HCT116 (cell line): ENCODE data around the gene LRRC3C. TPM values are rescaled to one million over a fixed set of nuclear protein-coding genes. Genes with fewer than 3 reads are reported as not detected.

Source experiments
- ATAC-seq: fragments of 200-7000 bp; cut with Tn5 transposase; 2 replicates; pipeline ENCODE4 v1.9.1; 2020; ENCODE audit warnings: mild to moderate bottlenecking, moderate library complexity
- BruUV-seq: library from RNA; stranded (reverse); fragments of 400-500 nt; replicated peaks from 2 replicates; lab custom pipeline; 2021; lab: Mats Ljungman, UMichigan
- CTCF ChIA-PET: fragments of 300-600 bp; sonication (Branson Sonifier 250); formaldehyde crosslinking; loops from one replicate; lab custom pipeline; 2021; ENCODE audit warnings: antibody characterized with exemption; lab: Charles Lee
- POLR2A ChIA-PET: fragments of 300-600, 350-600 bp; sonication (Branson Sonifier 250); formaldehyde crosslinking; loops from one replicate; lab custom pipeline; 2021; ENCODE audit warnings: antibody characterized with exemption; lab: Charles Lee
- RAD21 ChIA-PET, 2 experiments: fragments of 300-600 bp; sonication (Branson Sonifier 250); formaldehyde crosslinking; loops; one replicate each; lab custom pipeline; 2023; ENCODE audit warnings: low total read pairs in 2 of 2; ENCODE audit not compliant: uncharacterized antibody in 2 of 2, unreplicated experiment in 2 of 2, low non-redundant PET in 1 of 2; lab: Charles Lee
- DNase-seq: peaks from one replicate; pipeline ENCODE4 v3.0.0-alpha.2; 2010; ENCODE audit warnings: low read depth, low spot score
- H2AFZ ChIP-seq: fragments of 200-600 bp; shearing (Covaris generic), sonication (generic); 2 replicates; pipeline ENCODE4 v1.6.1; 2017; ENCODE audit warnings: low read depth, mixed run types, mixed read lengths, antibody characterized with exemption, low read length; ENCODE audit not compliant: poor library complexity, severe bottlenecking
- H3K27ac ChIP-seq: 2 replicates; pipeline ENCODE4 v1.5.1; 2012; ENCODE audit warnings: low read depth, low read length
- H3K27me3 ChIP-seq: fragments of 200-600 bp; sonication (generic); 2 replicates; pipeline ENCODE4 v1.6.1; 2016; ENCODE audit warnings: mixed run types, low read length, mixed read lengths; ENCODE audit not compliant: insufficient read depth
- H3K36me3 ChIP-seq, 2 experiments: fragments of 200-500 bp in 1 of 2; fragments of 200-600 bp in 1 of 2; sonication (Bioruptor generic) in 1 of 2; sonication (generic) in 1 of 2; 2 replicates each; pipeline versions ENCODE4 v1.5.1 to v1.6.1; 2014 to 2016; ENCODE audit warnings: low read length in 2 of 2, inconsistent platforms in 1 of 2, mixed read lengths in 1 of 2, mixed run types in 1 of 2; ENCODE audit not compliant: insufficient read depth in 2 of 2, control insufficient read depth in 1 of 2
- H3K4me1 ChIP-seq, 2 experiments: fragments of 200-600 bp in 1 of 2; sonication (generic) in 1 of 2; 2 replicates each; pipeline versions ENCODE4 v1.5.1 to v1.6.1; 2012 to 2017; ENCODE audit warnings: low read length in 2 of 2, inconsistent platforms in 1 of 2, mild to moderate bottlenecking in 1 of 2, mixed read lengths in 1 of 2, mixed run types in 1 of 2, moderate library complexity in 1 of 2; ENCODE audit not compliant: insufficient read depth in 2 of 2, control insufficient read depth in 1 of 2
- H3K4me2 ChIP-seq: fragments of 200-600 bp; sonication (generic); 2 replicates; pipeline ENCODE4 v1.6.1; 2017; ENCODE audit warnings: mixed run types, low read length, mixed read lengths
- H3K4me3 ChIP-seq, 2 experiments: fragments of 200-600 bp in 1 of 2; sonication (generic) in 1 of 2; replicated peaks in 1 of 2; 2 replicates each; pipeline ENCODE4 v1.5.1; 2011 to 2016; ENCODE audit warnings: low read length in 2 of 2, control low read depth in 1 of 2, low read depth in 1 of 2, mild to moderate bottlenecking in 1 of 2, mixed read lengths in 1 of 2, mixed run types in 1 of 2
- H3K79me2 ChIP-seq: fragments of 200-600 bp; sonication (generic); 2 replicates; pipeline ENCODE4 v1.6.1; 2017; ENCODE audit warnings: mild to moderate bottlenecking, mixed run types, low read length, moderate library complexity, mixed read lengths; ENCODE audit not compliant: insufficient read depth
- H3K9ac ChIP-seq: fragments of 200-600 bp; sonication (generic); 2 replicates; pipeline ENCODE4 v1.6.1; 2016; ENCODE audit warnings: low read length, mixed read lengths
- H3K9me2 ChIP-seq: fragments of 200-600 bp; sonication (generic), shearing (Covaris generic); 2 replicates; pipeline ENCODE4 v1.6.1; 2017; ENCODE audit warnings: mixed run types, mild to moderate bottlenecking, moderate library complexity; ENCODE audit not compliant: insufficient read depth
- H3K9me3 ChIP-seq, 2 experiments: fragments of 200-500 bp in 1 of 2; fragments of 200-600 bp in 1 of 2; sonication (Bioruptor generic) in 1 of 2; sonication (generic) in 1 of 2; 2 replicates each; pipeline ENCODE4 v1.6.1; 2014 to 2017; ENCODE audit warnings: low read length in 2 of 2, mixed read lengths in 2 of 2, inconsistent platforms in 1 of 2, low read depth in 1 of 2, mild to moderate bottlenecking in 1 of 2, mixed run types in 1 of 2, moderate library complexity in 1 of 2; ENCODE audit not compliant: control insufficient read depth in 1 of 2, insufficient read depth in 1 of 2
- H4K20me1 ChIP-seq: fragments of 200-600 bp; sonication (generic), shearing (Covaris generic); 2 replicates; pipeline ENCODE4 v1.6.1; 2017; ENCODE audit warnings: mixed run types, mild to moderate bottlenecking, moderate library complexity; ENCODE audit not compliant: insufficient read depth
- ATF3 ChIP-seq: IDR thresholded peaks from 2 replicates; pipeline ENCODE4 v1.6.1; 2012
- CTCF ChIP-seq, 3 experiments: fragments of 200-600 bp in 1 of 3; sonication (generic) in 1 of 3; IDR thresholded peaks in 2 of 3; conservative IDR thresholded peaks in 1 of 3; 2 replicates each; pipeline ENCODE4 v1.5.1; 2012 to 2017; ENCODE audit warnings: low read depth in 2 of 3, low read length in 2 of 3, antibody characterized with exemption in 1 of 3, borderline replicate concordance in 1 of 3, control low read depth in 1 of 3, mild to moderate bottlenecking in 1 of 3, mixed read lengths in 1 of 3, mixed run types in 1 of 3, moderate library complexity in 1 of 3; ENCODE audit not compliant: insufficient read depth in 1 of 3
- EZH2 ChIP-seq: fragments of 200-600 bp; sonication (generic); IDR thresholded peaks from 2 replicates; pipeline ENCODE4 v1.6.1; 2017; ENCODE audit warnings: antibody characterized with exemption, mixed run types
- FOSL1 ChIP-seq: IDR thresholded peaks from 2 replicates; pipeline ENCODE4 v1.6.1; 2012; ENCODE audit warnings: low read depth
- JUND ChIP-seq: IDR thresholded peaks from 2 replicates; pipeline ENCODE4 v1.6.1; 2012
- MAX ChIP-seq: IDR thresholded peaks from 2 replicates; pipeline ENCODE4 v1.6.1; 2012
- POLR2A ChIP-seq: IDR thresholded peaks from 2 replicates; pipeline ENCODE4 v1.7.0; 2011; ENCODE audit warnings: borderline replicate concordance; ENCODE audit not compliant: insufficient read depth, insufficient read length; ENCODE audit errors: extremely low read depth
- RAD21 ChIP-seq: IDR thresholded peaks from 2 replicates; pipeline ENCODE4 v1.6.1; 2012; ENCODE audit warnings: low read depth, mild to moderate bottlenecking
- REST ChIP-seq: IDR thresholded peaks from 2 replicates; pipeline ENCODE4 v1.6.1; 2012; ENCODE audit warnings: low read depth
- SRF ChIP-seq: IDR thresholded peaks from 2 replicates; pipeline ENCODE4 v1.6.1; 2012; ENCODE audit warnings: low read depth
- YY1 ChIP-seq: IDR thresholded peaks from 2 replicates; pipeline ENCODE4 v1.6.1; 2011; ENCODE audit warnings: low read length, low read depth, moderate library complexity, mild to moderate bottlenecking; ENCODE audit not compliant: insufficient replicate concordance; ENCODE audit errors: extremely low read depth
- intact Hi-C: fragments of 100-400 bp; cut with micrococcal nuclease; formaldehyde crosslinking; loops from 2 replicates; pipeline ENCODE4 v1.10.0; 2022
- total RNA-seq: library from RNA; stranded (reverse); gene quantifications from one replicate; pipeline ENCODE4 v1.2.1, GENCODE V29; 2021; ENCODE audit not compliant: unreplicated experiment

Gene LRRC3C
- total RNA-seq, 1 experiment from 2014 or later = not detected

- peaks cover 55 to 59% of the 10 kb centered on the region in 2 experiments for H3K36me3 ChIP-seq
These were observed 66.9 kb downstream of the LRRC3C start for GRCh38 chr17:39994448-39994847.

More at GRCh38 chr17:39994448-39994847, 66.9 kb downstream of the LRRC3C start:
- no peak for DNase-seq
- ChIA-PET POLR2A (no interaction called here), RAD21 (no interaction called here), CTCF (no interaction called here)
- no peaks in the 10 kb centered on the region for H3K4me1 ChIP-seq
- H4K20me1 ChIP-seq = no peaks in the 10 kb centered on the region; the same call in 1 of the 2 replicates
- intact Hi-C loops = no loop called here
- H2AFZ ChIP-seq = no peak overlapping the region
- H3K9ac ChIP-seq = no peak overlapping the region
- H3K4me2 ChIP-seq = no peak overlapping the region
- no peak overlapping the region for H3K27ac ChIP-seq
- BruUV-seq = no TSS peak
- no peak for ATAC-seq
- no peaks in the 10 kb centered on the region for H3K9me3 ChIP-seq
- no peak overlapping the region for H3K4me3 ChIP-seq
- TF ChIP-seq CTCF (IDR thresholded peaks at IDR 0.05 in 2 of 3, conservative IDR thresholded peaks at IDR 0.05 in 1 of 3; ENCODE audit: borderline replicate concordance in 1 of 3, insufficient read depth in 1 of 3, low read depth in 2 of 3, low read length in 2 of 3) (no peak), SRF (no peak), REST (no peak), FOSL1 (no peak), EZH2 (no peak), MAX (no peak), POLR2A (no peak), RAD21 (no peak), ATF3 (no peak), JUND (no peak), YY1 (no peak)
- no peaks in the 10 kb centered on the region for H3K9me2 ChIP-seq
- no peaks in the 10 kb centered on the region for H3K27me3 ChIP-seq
- H3K79me2 ChIP-seq = no peaks in the 10 kb centered on the region

Other genes starting within 250 kb of the LRRC3C start
- 15.2 TPM for gene PGAP3, start 239.7 kb upstream of the LRRC3C start, total RNA-seq
- gene ERBB2, start 227.7 kb upstream of the LRRC3C start, total RNA-seq = 75.8 TPM
- gene MIEN1, start 197.2 kb upstream of the LRRC3C start, total RNA-seq = 73.9 TPM
- 51.9 TPM for gene GRB7, start 189.8 kb upstream of the LRRC3C start, total RNA-seq
- 0.30 TPM for gene IKZF3, start 63.4 kb upstream of the LRRC3C start, total RNA-seq
- gene ZPBP2, start 59.5 kb upstream of the LRRC3C start, total RNA-seq = not detected
- 22.2 TPM for gene GSDMB, start 9.1 kb upstream of the LRRC3C start, total RNA-seq
- gene ORMDL3, start 131 bp upstream of the LRRC3C start, total RNA-seq = 46.9 TPM
- not detected for gene GSDMA, start 35.3 kb downstream of the LRRC3C start, total RNA-seq
- 152 TPM for gene PSMD3, start 53.1 kb downstream of the LRRC3C start, total RNA-seq
- not detected for gene CSF3, start 87.7 kb downstream of the LRRC3C start, total RNA-seq
- gene MED24, start 126.7 kb downstream of the LRRC3C start, total RNA-seq = 92.1 TPM
- gene THRA, start 135.2 kb downstream of the LRRC3C start, total RNA-seq = 23.3 TPM
- 63.7 TPM for gene NR1D1, start 172.9 kb downstream of the LRRC3C start, total RNA-seq
- gene MSL1, start 194.2 kb downstream of the LRRC3C start, total RNA-seq = 67.2 TPM
- gene CASC3, start 212.8 kb downstream of the LRRC3C start, total RNA-seq = 73.1 TPM
- 9.7 TPM for gene RAPGEFL1, start 249.7 kb downstream of the LRRC3C start, total RNA-seq